GM19397 (cell line): ENCODE measurements around the gene PTEN.
"Not testable (repeated sequence)": the region's sequence is repeated elsewhere in the genome, so short reads cannot be mapped to it uniquely, and the experiment has no call there.

Experiments
- ATAC-seq: cut with Tn5 transposase; IDR thresholded peaks from one replicate; pipeline ENCODE4 v1.9.1; 2021; ENCODE audit warnings: mild to moderate bottlenecking, moderate library complexity; ENCODE audit not compliant: unreplicated experiment

Gene PTEN

DNA sequence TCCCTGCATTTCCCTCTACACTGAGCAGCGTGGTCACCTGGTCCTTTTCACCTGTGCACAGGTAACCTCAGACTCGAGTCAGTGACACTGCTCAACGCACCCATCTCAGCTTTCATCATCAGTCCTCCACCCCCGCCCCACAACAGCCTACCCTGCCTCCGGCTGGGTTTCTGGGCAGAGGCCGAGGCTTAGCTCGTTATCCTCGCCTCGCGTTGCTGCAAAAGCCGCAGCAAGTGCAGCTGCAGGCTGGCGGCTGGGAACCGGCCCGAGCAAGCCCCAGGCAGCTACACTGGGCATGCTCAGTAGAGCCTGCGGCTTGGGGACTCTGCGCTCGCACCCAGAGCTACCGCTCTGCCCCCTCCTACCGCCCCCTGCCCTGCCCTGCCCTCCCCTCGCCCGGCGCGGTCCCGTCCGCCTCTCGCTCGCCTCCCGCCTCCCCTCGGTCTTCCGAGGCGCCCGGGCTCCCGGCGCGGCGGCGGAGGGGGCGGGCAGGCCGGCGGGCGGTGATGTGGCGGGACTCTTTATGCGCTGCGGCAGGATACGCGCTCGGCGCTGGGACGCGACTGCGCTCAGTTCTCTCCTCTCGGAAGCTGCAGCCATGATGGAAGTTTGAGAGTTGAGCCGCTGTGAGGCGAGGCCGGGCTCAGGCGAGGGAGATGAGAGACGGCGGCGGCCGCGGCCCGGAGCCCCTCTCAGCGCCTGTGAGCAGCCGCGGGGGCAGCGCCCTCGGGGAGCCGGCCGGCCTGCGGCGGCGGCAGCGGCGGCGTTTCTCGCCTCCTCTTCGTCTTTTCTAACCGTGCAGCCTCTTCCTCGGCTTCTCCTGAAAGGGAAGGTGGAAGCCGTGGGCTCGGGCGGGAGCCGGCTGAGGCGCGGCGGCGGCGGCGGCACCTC, at the start of gene PTEN, which contains the start of gene KLLN:
Gene PTEN, plus strand, starts transcription at position 573 of the 891 bp plus-strand sequence. CDS start 845 bp downstream, outside the sequence.
Gene KLLN, minus strand, starts transcription at position 481 of the 891 bp plus-strand sequence. CDS start 1,046 bp downstream, outside the sequence.
- ATAC-seq, result peak; percentile 37

DNA sequence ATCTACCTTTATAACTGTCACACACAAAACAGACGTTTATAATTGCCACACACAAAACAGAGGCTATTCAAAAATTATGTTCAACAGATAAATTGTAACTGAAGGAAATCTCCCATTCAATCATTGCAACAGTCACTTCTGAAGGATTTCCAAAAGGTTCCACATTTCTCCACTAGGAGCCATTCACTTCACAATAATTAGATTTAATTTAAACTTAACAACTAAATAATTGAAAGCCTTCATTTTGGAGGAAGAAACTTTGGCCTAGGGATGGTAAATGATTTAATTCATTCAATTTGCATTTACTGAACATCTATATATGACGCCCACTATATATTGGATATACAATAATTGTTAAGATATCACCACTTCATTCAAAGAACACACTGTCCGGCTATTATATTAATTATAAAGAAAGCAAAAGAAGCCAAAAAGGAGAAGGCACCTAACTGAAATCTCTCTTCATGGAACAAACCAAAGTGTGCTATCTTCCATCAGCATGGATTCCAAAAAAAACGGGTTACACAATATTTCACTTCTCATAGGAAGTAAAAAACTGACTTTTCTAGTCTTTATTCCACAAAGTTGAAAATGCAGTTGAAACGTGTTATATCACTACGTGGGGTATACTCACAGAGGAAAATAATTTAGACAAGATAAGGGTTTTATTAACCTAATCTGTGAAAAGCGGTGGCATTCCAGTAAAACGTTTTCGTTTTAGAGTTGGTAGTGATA, 47.1 kb upstream of the PTEN start:
- no peak for ATAC-seq

DNA sequence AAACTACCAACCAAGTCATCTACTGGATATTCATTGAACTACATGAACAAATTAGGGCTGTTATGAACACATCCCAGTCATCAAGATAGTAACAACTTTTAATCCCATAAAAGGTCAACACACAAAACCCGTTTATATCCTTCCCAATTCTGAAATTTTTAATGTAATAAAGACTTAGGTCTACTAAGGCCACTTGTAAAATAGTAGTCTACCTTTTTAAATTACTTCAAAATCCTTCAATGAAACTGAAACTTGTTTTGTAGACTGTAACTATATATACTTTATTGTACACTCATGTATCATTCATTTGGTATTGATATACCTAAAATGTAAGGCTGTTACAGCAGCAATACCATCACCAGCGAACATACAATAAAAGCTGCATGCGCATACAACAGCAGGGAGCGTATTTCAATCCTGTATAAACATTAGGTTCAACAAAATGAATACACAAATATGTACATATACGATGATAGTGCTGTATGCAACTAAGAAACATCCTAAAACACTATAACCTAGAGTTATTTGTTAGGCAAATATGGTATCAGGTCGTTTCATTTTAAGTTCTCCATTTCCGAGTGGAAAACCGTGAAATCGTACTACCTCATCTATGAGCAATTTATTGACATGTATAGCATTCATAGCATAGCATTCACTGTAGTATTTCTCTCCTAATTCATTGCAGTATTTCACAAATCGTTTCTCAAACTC, 46.4 kb upstream of the PTEN start:
- ATAC-seq, result no peak

DNA sequence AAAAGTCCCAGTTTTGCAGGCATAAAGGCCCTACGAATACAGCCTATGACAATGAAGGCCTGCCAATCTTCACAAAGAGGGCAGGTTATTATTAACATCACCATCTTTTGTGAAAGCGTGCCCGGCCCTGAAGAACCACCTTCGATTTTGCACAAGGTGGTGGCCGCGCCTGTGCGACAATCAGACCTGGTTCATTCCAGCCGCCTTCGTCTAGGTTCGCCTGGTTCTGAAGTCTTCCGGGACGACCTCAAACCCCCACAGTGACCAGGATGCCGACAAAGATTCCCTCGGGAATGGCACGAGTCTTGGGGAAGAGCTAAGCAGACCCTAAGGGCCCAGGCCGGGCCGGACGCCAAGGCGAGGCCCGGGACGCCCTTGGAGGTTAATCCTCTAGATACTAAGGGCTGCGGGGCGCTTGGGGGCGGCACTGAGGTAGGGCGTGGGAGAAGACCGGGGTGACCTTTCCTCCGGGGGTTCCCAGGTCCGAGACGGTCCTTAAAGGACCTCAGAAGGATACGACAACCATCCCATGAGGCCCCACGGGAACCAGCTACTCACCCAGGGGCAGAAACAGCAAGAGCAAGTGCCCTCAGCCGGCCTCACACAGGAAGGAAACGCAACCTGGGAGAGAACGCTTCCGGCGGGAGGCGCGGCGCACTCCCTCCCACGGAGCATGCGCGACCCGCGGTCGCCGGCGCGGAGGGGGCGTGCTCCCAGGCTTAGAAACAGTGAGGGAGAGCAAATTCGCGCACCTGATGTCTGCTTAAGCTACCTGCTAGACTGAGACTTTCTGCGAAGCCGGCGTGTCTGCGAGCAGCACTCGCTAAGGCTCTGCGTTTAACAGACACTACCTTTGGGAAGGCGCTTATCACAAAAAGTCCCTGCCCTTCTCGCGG, 45.6 kb upstream of the PTEN start, which contains the start of gene ATAD1:
Gene ATAD1, minus strand, starts transcription at position 618 of the 896 bp plus-strand sequence. CDS start 3,627 bp downstream, outside the sequence.
- peak; percentile 82 for ATAC-seq

DNA sequence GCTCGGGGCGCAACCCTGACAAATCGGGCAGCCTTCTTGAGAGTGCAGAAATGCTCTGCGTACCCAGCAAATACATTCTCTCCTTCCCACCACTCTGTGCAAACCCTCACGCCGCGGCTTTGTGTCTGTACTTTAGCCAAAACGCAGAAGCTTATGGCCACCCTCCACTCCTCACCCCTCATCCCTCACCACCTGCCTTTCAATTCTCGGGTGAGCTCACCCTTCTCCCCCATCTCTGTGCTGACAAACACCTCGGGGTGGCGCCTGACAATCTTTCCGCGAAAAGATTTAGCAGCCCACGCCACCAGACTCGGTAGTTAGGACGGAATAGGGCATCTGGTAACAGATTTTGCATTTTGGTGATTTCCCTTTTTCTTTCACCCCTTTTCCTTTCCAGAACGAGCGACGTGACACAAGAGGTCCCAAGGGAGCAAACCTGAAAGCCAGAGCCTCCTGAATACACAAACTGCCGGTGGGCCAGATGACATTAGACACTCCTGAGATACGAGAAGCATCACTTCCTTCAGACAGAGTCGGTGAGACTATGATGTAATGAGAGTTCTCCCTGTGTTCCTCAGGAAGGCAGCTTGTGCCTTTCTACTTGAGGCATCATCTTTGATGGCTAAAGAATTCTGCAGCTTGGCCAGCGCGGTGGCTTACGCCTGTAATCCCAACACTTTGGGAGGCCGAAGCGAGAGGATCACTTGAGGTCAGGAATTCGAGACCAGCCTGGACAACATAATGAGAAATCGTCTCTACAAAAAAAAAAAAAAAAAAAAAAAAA, 44.7 kb upstream of the PTEN start:
- ATAC-seq, result peak; percentile 40

DNA sequence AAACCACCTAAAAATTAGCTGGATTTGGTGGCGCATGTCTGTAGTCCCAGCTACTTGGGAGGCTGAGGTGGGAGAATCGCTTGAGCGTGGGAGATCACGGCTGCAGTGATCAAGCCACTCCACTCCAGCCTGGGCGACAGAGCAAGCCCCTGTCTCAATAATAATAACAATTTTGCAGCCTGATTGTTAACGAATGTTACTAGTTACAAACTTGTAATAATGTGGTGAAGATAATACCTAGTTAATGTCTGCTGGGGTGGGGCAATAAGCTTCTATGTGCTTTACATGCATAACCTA, 44.2 kb upstream of the PTEN start:
- ATAC-seq, result no peak

DNA sequence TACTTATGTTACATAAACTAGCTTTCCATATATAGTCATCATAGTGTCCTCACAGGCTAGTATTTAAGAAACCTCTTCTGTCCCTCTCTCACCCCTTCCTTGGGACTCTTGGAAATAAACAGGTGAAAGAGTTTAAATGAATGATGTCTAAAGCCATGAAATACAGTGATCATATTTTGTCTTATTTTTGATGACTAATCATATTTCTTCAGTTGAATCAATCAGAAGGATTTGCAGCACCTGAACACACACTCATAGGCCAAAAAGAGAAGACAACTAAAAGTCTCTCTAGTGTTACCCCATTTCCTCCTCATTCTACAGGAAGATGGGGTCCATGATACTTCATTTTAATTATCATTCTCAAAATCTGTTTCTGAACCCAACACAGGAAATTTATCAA, 36.8 kb upstream of the PTEN start:
- ATAC-seq, result no peak

DNA sequence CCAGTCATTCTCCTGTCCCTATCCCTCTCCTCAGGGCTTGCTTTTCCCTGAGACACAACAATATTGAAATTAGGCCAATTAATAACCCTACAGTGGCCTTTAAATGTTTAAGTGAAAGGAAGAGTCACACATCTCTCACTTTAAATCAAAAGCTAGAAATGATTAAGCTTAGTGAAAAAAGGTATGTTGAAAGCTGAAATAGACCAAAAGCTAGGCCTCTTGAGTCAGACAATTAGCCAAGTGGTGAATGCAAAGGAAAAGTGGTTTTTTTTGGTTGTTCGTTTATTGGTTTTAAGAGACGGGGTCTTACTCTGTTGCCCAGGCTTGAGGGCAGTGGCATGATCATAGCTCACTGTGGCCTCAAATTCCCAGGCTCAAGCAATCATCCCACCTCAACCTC, 35.7 kb upstream of the PTEN start:
- no peak for ATAC-seq

DNA sequence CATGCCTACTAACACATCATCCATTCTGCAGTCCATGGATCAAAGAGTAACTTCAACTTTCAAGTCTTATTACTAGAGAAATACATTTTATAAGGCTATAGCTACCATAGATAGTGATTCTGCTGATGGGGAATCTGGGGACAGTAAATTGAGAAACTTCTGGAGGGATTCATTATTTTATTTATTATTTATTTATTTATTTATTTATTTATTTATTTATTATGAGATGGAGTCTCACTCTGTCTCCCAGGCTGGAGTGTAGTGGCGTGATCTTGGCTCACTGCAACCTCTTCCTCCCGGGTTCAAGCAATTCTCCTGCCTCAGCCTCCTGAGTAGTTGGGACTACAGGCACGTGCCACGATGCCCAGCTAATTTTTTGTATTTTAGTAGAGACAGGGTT, 34.4 kb upstream of the PTEN start:
- ATAC-seq, result not testable (repeated sequence)

DNA sequence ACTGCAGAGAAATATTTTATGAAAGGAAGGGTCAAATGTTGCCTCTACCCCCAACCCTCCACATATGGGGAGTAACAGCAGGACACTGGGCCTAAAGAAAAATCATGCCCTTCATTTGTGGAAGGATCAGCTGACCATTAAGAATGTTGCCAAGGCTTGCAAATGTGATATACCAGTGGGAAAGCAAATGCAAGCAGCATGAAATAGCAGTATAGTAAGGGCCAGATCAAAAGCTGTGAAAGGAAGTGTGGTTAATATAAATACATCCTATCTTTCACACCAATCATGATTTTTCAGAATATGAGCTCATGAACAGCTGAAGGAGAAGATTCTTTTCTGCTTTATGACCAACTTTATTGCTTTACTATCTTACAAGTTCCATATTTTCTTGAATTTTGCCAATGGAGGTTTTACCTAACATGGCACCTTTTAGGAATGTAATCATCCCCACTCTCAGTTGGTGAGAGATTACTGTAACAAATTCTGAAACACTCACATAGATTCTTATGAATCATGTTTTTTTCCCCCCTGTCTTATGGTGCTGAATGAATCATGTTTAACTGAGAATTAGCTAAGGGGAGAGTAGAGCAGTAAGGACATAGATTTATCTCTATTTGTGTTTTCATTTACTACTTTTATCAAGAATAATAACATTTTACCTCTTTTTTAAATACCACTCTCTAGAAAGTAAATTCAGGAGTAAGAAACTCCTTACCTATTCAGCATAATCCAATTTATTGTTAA, 33.3 kb upstream of the PTEN start:
- ATAC-seq, result no peak

DNA sequence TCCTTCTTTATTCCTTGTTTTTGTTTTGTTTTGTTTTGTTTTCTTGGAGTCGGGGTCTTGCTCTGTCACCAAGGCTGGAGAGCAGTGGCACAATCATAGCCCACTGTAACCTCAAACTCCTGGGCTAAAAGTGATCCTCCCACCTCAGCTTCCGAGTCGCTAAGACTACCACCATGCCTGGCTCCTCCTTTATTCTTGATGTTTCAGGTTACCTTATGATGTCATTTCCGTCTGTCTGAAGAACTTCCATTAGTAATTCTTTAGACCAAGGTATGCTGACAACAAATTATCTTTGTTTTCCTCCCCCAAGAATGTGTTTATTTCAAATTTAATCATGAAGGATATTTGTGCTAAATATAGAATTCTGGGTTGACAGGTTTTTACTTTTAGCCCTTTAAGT, 27.3 kb upstream of the PTEN start:
- ATAC-seq, result no peak

DNA sequence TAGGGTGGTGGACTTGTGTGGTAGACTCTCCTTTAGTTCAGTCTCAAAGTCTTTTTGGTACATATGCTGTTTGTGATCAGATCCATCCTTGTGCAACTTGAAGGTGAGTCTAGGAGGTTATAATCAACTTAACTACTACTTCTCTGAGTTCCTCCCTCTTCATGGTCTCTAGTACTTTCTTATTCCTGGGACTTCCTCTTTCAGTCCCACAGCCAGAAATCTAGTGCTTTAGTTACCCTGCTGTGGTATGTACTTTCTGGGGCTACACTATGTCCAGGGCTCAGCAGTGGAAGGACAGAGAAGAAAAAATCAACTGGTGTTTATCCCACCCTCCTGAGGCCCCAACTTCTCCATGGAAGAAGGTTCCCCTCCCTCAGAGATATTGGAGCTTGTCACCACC, 26.0 kb upstream of the PTEN start:
- no peak for ATAC-seq

DNA sequence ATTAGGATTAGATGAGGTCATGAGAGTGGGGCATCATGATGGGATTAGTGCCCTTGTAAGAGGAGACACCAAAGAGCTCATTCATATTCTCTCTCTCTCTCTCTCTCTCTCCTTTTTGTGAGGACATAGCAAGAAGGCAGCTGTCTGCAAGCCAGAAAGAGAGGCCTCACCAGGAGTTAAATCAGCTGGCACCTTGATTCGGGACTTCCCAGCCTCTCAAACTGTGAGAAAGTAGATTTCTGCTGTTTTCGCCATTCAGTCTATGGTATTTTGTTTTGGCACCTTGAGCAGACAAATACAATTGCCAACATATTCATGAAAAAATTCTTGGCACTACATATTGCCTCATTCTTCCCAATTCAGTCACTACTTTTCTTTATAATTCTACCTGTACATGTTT, 24.8 kb upstream of the PTEN start:
- no peak for ATAC-seq

DNA sequence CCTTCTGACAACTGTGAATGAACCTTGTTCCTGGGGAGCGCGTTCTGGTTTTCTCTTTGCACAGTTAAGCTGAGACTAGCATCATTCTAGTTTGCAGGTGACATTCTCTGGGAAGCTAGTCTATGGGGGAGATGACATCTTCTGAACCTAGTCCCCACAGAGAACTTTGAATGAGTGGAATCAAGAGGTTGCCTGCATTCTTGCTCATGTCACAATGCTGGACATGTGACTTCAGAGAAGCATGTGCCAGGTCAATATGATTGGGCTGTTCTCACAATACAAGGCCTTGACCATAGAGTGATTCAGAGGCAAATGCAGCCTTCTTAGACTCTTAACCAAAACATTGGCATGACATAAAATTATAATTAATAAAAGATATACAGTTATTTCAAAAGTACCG, 22.2 kb upstream of the PTEN start:
- ATAC-seq, result no peak

DNA sequence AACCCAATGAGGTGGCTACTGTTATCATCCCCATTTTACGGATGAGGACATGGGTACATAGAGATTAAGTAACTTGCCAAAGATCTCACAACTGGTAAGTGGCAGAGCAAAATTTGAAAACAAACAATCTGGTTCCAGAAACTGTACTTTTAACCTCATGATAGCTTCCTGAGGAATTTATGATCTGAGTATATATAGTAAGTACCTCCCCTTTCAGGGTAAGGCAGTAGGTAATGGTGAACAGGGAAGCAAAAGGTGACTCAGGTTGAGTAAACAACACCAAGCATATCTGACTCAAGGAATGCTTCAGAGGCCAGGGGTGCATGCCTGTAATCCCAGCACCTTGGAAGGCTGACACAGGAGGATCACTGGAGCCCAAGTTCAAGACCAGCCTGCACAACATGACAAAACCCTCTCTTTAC, 21.2 kb upstream of the PTEN start:
- ATAC-seq, result no peak

DNA sequence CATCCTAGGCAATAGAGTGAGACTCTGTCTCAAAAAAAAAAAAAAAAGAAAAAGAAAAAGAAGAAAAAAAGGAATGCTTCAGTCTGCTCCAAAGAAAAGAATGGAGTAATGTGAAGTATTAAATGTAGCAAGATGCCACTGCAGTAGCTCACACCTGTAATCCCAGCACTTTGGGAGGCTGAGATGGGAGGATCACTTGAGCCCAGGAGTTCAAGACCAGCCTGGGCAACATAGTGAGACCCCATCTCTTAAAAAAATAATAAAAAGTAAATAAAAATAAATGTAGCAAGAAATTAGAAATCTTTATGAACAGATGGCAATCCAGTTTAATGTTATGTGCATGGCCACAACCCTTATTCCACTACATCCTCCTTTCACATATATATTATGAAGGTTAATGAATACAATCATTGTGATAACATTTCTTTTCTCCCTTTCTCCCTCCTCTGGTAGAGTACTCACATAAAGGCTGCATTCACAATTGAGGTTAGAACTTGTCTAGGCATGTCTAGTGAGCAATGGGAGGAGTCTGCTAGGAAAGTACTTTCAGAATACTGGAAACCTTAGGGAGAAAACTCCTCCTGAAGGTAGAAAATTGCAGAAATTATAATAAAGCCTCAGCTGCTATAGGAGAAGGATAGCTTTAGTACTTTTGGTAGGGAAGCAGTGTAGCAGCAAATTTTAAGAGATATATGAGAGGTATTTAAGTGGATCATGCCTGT, 20.5 kb upstream of the PTEN start:
- no peak for ATAC-seq

DNA sequence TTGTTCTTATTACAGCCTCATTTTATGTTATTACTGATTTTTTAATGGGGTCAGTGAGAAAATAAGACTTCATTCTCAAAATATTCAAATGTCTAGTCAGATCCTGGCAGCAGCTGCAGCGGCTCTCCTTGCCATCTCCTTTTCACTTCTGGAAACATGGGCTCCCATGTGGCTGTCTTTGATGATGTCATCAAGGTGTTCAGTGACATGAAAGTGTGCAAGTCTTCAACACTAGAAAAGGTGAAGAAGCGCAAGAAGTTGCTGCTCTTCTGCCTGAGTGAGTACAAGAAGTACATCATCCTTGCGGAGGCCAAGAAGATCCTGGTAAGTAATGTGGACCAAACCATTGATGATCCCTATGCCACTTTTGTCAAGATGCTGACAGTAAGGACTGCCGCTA, 19.7 kb upstream of the PTEN start:
- ATAC-seq, result no peak
